Upper lobe of left lung (tissue), 4 donors: ENCODE results near the gene CLHC1.

Experiments used
- CTCF ChIP-seq, 6 experiments: fragments of 450-650 bp in 4 of 6; fragments of 200-600 bp in 2 of 6; sonication (generic) in 2 of 6; IDR thresholded peaks; one replicate each; pipeline ENCODE4 v1.5.1; 2016 to 2019; ENCODE audit warnings: antibody characterized with exemption in 6 of 6
- EP300 ChIP-seq, 4 donors: sonication (generic); formaldehyde crosslinking; IDR thresholded peaks; one replicate each; pipeline ENCODE4 v1.5.1; 2017; ENCODE audit warnings: antibody characterized with exemption in 4 of 4, control low read depth in 2 of 4
- POLR2A ChIP-seq, 4 donors: fragments of 450-650 bp; IDR thresholded peaks; one replicate each; pipeline ENCODE4 v1.5.1; 2016 to 2017; ENCODE audit warnings: antibody characterized with exemption in 4 of 4, mild to moderate bottlenecking in 2 of 4
- POLR2AphosphoS5 ChIP-seq, 2 donors: sonication (generic); formaldehyde crosslinking; IDR thresholded peaks; one replicate each; pipeline ENCODE4 v1.5.1; 2017; ENCODE audit warnings: antibody characterized with exemption in 2 of 2

- no peak for TF ChIP-seq CTCF (IDR thresholded peaks at IDR 0.05)
- TF ChIP-seq POLR2A (IDR thresholded peaks at IDR 0.05), result no peak
- TF ChIP-seq EP300 (IDR thresholded peaks at IDR 0.05), result no peak
- TF ChIP-seq POLR2AphosphoS5 (IDR thresholded peaks at IDR 0.05), result no peak
These were observed 7.3 kb downstream of the CLHC1 start for GRCh38 chr2:55224761-55225261.
